H1 (cell line): Measurements from ENCODE around the gene SLC4A9.

ENCODE experiments used
- CHD2 ChIP-seq: IDR thresholded peaks from 2 replicates; pipeline ENCODE4 v1.6.1; 2012; ENCODE audit warnings: low read length, improper control_type of control experiment
- EZH2 ChIP-seq: fragments of 200-600 bp; sonication (generic); IDR thresholded peaks from 2 replicates; pipeline ENCODE4 v1.7.1; 2012; ENCODE audit warnings: low read depth, mild to moderate bottlenecking, moderate library complexity, low read length, inconsistent platforms; ENCODE audit not compliant: severe bottlenecking
- JUND ChIP-seq: IDR thresholded peaks from 2 replicates; pipeline ENCODE4 v1.6.1; 2011; ENCODE audit warnings: mild to moderate bottlenecking, improper control_type of control experiment, low read length
- TF ChIP-seq, protein P1 (sequence below), 3 experiments: IDR thresholded peaks; 1 replicate in 2 of 3; 2 replicates in 1 of 3; pipeline versions ENCODE4 v1.5.1 to v1.6.1; 2011; ENCODE audit warnings: low read length in 3 of 3, mild to moderate bottlenecking in 3 of 3, inconsistent platforms in 2 of 3, low read depth in 1 of 3, moderate library complexity in 1 of 3; ENCODE audit not compliant: insufficient read depth in 1 of 3; ENCODE audit errors: control extremely low read depth in 1 of 3
- TF ChIP-seq, protein P2 (sequence below): IDR thresholded peaks from 2 replicates; pipeline ENCODE4 v1.6.1; 2011; ENCODE audit warnings: low read depth, mild to moderate bottlenecking, low read length; ENCODE audit not compliant: insufficient read depth

DNA sequence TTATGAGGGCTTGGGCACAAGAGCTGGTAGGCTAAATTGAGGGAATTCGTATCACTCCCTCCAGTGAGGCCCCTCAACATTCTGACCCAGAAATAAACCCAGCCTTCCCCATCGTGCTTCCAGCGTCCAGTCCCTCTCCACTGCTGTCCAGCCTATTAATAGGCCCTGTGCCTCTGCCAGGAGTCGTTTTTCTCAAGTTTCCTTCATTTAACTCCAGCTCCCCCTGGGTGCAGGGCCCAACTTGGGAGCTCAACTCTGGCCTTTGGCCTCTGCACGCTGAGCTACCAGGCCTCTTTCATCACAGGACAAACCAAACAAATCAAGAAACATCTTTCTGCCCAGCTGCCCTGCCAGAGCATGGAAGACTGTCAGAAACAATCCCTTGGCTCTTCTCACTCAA lies 23.6 kb upstream of the SLC4A9 start:
- TF ChIP-seq, protein P1, sequence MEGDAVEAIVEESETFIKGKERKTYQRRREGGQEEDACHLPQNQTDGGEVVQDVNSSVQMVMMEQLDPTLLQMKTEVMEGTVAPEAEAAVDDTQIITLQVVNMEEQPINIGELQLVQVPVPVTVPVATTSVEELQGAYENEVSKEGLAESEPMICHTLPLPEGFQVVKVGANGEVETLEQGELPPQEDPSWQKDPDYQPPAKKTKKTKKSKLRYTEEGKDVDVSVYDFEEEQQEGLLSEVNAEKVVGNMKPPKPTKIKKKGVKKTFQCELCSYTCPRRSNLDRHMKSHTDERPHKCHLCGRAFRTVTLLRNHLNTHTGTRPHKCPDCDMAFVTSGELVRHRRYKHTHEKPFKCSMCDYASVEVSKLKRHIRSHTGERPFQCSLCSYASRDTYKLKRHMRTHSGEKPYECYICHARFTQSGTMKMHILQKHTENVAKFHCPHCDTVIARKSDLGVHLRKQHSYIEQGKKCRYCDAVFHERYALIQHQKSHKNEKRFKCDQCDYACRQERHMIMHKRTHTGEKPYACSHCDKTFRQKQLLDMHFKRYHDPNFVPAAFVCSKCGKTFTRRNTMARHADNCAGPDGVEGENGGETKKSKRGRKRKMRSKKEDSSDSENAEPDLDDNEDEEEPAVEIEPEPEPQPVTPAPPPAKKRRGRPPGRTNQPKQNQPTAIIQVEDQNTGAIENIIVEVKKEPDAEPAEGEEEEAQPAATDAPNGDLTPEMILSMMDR (IDR thresholded peaks at IDR 0.05; ENCODE audit: control extremely low read depth in 1 of 3, insufficient read depth in 1 of 3, low read depth in 1 of 3, low read length in 3 of 3): no peak
- TF ChIP-seq JUND: no peak
- TF ChIP-seq, protein P2, sequence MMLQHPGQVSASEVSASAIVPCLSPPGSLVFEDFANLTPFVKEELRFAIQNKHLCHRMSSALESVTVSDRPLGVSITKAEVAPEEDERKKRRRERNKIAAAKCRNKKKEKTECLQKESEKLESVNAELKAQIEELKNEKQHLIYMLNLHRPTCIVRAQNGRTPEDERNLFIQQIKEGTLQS: no peak
- no peak for TF ChIP-seq EZH2
- TF ChIP-seq CHD2: no peak
